GM18511 (cell line): ENCODE measurements around the gene PFDN2.

Experiments
- ATAC-seq: cut with Tn5 transposase; IDR thresholded peaks from one replicate; pipeline ENCODE4 v1.9.1; 2021; ENCODE audit warnings: mild to moderate bottlenecking, moderate library complexity; ENCODE audit not compliant: unreplicated experiment

Gene PFDN2

GRCh38 chr1:161061419-161061818 is 56.4 kb downstream of the PFDN2 start:
- no peak for ATAC-seq

- no peak for ATAC-seq
Observed at GRCh38 chr1:161059293-161059692, 58.5 kb downstream of the PFDN2 start.

GRCh38 chr1:161054805-161055204 is 63.0 kb downstream of the PFDN2 start:
- no peak for ATAC-seq

GRCh38 chr1:161054232-161054631 is 63.6 kb downstream of the PFDN2 start:
- ATAC-seq: no peak

- no peak for ATAC-seq
Observed at GRCh38 chr1:161052899-161053298, 64.9 kb downstream of the PFDN2 start.

- ATAC-seq: no peak
Observed at GRCh38 chr1:161051219-161051618, 66.6 kb downstream of the PFDN2 start.
